NCI-H2171 treated with DMSO at 0.1 percent for 48 hours (cell line): ENCODE data around the gene CYP2D6.

Source experiments
- DNase-seq: peaks from one replicate; lab custom pipeline; 2025; lab: John Stamatoyannopoulos, UW

Gene CYP2D6

DNA sequence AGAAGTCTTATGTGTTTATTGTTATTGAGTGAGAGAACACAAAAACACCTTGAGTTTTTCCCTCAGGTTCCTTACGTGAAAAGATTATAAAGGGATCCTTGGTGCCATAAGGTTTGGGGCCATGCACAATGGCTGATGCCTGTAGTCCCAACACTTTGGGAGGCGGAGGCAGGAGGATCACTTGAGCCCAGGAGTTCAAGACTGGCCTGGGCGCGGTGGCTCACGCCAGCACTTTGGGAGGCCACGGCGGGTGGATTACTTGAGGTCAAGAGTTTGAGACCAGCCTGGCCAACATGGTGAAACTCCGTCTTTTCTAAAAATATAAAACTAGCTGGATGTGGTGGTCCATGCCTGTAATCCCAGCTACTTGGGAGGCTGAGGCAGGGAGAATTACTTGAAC lies 45.7 kb downstream of the CYP2D6 start:
- no peak for DNase-seq

DNA sequence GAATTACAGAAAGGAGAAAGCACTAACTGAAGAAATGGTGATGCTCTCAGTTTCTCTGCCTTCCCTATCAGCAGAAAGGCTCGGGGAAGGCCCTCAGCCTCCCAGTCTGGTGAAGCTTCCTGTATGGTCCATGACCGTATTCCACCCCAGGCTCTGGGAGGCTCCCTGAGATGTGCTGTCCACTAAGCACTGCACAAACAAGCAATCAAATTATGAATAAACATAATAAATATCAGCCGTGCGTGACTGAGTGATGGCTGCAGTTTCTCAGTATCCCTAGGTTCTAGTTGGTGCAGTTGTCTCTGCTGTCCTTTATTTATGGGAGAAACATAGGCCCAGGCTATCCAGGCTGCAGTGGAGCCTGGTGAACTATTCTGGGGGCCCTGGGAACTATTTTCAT lies 47.5 kb downstream of the CYP2D6 start:
- no peak for DNase-seq

DNA sequence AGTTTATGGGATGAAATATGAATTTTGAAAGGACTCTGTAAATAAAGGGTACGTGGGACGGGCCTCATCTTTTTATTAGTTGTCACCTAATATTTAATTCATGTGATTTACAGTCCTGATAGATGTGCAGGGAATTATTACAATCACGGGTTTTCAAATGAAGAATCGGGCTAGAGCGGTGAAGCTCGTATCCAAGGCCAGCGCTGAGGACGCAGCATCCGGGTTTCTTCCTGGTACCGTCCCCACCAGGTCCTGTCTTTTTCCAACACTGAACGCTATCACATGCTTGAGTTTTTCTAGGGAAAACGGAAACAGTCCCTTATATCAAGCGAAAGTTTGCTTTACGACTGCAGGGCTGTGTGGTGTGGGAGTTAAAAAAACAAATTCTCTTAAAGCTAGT lies 50.3 kb downstream of the CYP2D6 start:
- peak; percentile 63 for DNase-seq

DNA sequence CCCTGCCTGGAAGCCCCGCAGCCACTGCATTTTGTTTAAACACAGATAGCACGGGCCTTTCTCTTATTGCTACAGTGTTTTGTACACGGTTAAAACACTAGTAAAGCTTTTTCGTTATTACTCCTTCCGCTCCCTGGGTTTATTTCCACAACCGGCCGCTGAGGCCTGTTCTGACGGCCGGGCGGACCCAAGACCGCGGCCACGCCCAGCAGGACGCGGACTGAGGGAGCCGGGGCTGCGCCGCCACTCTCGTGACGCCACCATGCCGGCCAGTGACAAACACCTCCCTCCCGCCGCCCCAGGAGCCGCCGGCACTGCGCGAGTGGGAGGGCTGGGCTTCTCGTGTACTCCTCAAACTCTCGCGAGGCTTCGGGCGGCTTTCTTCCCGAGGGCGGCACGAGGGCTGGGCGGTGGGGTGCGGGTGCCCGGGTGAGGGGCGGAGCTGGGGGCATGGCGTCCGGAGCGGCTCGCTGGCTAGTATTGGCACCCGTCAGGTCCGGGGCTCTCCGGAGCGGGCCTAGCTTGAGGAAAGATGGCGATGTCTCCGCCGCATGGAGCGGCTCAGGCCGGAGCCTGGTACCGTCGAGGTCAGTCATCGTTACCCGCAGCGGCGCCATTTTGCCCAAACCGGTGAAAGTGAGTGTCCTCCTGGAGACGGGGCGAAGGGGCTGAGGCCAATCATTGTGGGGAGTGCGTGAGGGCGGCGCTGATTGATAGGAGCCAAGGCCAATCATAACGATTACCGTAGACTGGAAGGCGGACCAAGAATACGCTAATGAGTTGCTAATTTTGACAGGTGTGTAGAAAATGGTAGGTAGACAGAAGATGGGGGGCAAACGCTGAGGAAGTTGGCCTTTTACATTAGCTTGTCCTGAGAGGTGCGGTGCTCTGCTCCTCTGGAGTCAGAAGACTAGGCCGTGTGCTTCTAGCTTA lies 51.0 kb downstream of the CYP2D6 start, which contains the start of gene SMDT1:
Gene SMDT1 (plus strand): TSS at position 382 of the 933 bp plus-strand sequence. CDS start 69 bp downstream, at position 451.
- peak; percentile 99 for DNase-seq

DNA sequence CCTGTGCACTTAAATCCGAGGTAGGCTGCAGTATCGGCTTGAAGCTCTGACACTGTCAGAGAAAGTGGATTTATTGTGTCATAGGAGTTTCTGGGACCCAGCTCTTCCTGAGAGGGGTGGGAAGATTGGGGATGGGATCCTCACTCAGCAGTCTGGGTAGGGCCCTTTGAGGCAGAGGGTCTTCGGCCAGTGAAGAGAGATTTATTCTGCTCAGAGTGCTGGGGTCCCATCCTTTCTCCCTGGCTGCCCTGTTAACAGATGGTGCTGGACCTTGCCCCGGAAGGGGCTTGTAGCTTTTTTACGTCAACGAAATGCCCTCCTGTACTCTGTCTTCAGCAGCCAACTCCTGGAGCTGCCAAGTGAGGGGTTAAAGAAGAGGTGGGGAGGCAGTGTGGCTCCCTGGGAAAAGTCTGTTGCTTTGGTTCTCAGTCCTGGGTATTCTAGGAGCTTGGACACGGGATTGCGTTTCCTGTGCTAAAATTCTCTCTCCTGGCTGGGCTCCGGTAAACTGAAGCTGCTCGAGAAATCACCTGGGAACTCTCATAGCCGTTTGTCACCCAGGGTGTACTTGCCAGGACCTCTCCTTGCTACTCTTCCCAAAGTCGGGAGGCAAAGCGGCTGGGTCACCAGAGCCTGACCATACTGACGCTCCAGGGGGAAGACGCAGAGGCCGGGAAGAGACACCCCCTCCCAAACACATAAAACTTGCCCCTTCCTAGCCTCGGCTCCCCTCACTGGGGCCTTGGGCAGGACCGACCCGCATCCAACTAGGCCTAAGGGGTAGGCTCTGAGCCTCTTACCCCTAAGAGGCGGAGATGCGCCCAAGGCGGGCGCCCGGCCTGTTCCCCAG lies 51.9 kb downstream of the CYP2D6 start:
- DNase-seq, result no peak

DNA sequence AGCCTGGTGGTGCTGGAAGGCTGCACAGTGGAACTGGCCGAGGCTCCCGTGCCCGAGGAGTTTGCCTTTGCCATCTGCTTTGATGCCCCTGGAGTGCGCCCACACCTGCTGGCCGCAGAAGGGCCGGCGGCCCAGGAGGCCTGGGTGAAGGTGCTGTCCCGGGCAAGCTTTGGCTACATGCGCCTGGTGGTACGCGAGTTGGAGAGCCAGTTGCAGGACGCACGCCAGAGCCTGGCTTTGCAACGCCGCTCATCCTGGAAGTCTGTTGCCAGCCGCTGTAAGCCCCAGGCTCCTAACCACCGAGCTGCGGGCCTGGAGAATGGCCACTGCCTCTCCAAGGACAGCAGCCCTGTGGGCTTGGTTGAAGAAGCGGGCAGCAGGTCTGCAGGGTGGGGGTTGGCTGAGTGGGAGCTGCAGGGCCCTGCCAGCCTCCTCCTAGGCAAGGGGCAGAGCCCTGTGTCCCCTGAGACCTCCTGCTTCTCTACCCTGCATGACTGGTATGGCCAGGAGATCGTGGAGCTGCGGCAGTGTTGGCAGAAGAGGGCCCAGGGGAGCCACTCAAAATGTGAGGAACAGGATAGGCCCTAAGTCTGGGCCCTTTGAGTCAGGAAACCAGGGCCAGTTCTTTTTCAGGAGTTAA lies 53.0 kb downstream of the CYP2D6 start:
- no peak for DNase-seq

DNA sequence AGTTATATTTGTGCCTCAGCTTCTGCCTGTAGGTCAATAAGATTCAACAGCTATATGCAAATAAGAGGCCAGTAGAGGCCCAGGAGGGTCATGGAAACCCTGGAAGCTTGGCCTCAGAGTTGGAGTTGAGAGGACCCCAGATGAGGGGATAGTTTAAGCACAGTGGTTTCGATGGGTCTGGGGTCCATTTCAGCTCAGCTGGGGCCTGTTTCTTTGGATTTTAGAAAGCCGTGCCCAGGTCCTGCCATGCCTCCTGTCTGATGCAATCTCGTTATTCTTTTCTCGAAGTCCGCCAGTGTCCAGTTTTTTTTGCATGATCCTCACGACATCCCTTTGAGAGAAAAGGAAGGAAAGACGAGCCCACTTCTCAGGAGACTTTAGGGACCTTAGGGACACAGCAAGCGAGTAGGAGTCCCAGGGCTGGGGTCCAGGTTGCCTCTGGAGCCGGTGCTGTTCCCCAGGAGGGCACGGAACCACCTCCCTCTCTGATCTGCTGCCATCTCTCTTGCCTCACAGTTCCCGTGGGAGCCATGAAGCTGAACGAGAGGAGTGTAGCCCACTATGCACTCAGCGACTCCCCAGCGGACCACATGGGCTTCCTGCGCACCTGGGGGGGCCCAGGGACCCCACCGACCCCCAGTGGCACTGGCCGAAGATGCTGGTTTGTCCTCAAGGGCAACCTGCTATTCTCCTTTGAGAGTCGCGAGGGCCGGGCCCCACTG lies 53.7 kb downstream of the CYP2D6 start:
- no peak for DNase-seq
